Keratinocyte (primary cell): ENCODE measurements around the gene BTG2.

Experiments used
- EZH2 ChIP-seq: IDR thresholded peaks from one replicate; pipeline ENCODE4 v1.6.1; 2012; ENCODE audit warnings: inconsistent platforms, mild to moderate bottlenecking, low read length, moderate library complexity
- TF ChIP-seq, protein P1 (sequence below), 3 experiments: IDR thresholded peaks in 1 of 3; conservative IDR thresholded peaks in 1 of 3; optimal IDR thresholded peaks in 1 of 3; 2 replicates in 2 of 3; 3 replicates in 1 of 3; pipeline versions ENCODE3 to v1.5.1; 2011; ENCODE audit warnings: low read length in 3 of 3, mild to moderate bottlenecking in 3 of 3, moderate library complexity in 2 of 3, control low read depth in 1 of 3, inconsistent platforms in 1 of 3; ENCODE audit not compliant: insufficient read depth in 2 of 3; ENCODE audit errors: extremely low read depth in 1 of 3

DNA sequence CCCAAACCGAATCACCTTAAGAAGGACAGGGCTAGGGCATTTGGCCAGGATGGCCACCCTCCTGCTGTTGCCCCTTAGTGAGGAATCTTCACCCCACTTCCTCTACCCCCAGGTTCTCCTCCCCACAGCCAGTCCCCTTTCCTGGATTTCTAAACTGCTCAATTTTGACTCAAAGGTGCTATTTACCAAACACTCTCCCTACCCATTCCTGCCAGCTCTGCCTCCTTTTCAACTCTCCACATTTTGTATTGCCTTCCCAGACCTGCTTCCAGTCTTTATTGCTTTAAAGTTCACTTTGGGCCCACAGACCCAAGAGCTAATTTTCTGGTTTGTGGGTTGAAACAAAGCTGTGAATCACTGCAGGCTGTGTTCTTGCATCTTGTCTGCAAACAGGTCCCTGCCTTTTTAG lies 3.6 kb downstream of the BTG2 start:
- TF ChIP-seq, protein P1, sequence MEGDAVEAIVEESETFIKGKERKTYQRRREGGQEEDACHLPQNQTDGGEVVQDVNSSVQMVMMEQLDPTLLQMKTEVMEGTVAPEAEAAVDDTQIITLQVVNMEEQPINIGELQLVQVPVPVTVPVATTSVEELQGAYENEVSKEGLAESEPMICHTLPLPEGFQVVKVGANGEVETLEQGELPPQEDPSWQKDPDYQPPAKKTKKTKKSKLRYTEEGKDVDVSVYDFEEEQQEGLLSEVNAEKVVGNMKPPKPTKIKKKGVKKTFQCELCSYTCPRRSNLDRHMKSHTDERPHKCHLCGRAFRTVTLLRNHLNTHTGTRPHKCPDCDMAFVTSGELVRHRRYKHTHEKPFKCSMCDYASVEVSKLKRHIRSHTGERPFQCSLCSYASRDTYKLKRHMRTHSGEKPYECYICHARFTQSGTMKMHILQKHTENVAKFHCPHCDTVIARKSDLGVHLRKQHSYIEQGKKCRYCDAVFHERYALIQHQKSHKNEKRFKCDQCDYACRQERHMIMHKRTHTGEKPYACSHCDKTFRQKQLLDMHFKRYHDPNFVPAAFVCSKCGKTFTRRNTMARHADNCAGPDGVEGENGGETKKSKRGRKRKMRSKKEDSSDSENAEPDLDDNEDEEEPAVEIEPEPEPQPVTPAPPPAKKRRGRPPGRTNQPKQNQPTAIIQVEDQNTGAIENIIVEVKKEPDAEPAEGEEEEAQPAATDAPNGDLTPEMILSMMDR (optimal IDR thresholded peaks at IDR 0.05 in 1 of 3, IDR thresholded peaks at IDR 0.05 in 1 of 3, conservative IDR thresholded peaks at IDR 0.05 in 1 of 3; ENCODE audit: extremely low read depth in 1 of 3, insufficient read depth in 2 of 3, low read length in 3 of 3), result no peak
- no peak for TF ChIP-seq EZH2
